ENCODE results near the gene TAS2R60.
"Not testable (repeated sequence)": the region's sequence is repeated elsewhere in the genome, so short reads cannot be mapped to it uniquely, and the experiment has no call there.

TAS2R60 gene

DNA sequence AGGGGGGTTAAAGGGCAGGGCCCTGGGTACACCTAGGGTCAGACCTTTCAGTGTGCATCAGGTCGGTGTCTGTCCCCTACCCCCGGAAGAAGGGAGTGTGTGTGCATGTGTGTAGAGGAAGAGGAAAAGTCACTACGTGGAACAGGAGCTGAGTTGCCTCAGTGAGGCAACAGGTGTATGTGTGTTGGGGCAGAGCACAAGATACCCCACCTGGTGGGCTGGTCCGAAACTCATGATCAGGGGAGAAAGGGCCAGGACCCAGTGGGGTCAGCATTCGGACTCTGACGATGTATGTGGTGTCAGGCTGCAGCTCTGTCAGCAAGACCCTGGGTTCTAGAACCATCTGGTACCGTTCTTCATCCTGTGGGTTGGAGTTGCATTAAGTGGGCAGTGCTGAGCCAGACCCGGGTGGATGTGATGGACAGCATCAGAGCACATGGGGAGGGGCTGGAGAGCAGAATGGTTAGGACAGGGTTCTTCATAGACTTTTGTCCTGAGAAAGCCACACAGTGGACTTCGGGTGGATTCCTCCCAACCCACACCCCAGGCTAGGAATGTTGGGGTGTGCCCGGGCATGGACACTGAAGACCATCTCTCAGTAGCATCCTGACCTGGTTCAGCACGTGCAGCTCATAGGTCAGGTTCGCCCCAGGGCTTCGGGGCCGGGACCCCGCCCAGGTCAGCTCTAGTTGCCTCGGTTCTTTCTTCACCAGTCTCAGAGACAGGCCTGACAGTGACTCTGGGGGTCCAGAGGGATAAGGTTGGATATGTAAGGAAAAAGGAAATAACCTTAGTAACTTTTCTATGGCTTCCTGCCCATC is 45.3 kb upstream of the TAS2R60 start:
- H3K4me3 ChIP-seq (ENCODE audit: low read depth, low read length), result no peak overlapping the region
- TF ChIP-seq, protein P1, sequence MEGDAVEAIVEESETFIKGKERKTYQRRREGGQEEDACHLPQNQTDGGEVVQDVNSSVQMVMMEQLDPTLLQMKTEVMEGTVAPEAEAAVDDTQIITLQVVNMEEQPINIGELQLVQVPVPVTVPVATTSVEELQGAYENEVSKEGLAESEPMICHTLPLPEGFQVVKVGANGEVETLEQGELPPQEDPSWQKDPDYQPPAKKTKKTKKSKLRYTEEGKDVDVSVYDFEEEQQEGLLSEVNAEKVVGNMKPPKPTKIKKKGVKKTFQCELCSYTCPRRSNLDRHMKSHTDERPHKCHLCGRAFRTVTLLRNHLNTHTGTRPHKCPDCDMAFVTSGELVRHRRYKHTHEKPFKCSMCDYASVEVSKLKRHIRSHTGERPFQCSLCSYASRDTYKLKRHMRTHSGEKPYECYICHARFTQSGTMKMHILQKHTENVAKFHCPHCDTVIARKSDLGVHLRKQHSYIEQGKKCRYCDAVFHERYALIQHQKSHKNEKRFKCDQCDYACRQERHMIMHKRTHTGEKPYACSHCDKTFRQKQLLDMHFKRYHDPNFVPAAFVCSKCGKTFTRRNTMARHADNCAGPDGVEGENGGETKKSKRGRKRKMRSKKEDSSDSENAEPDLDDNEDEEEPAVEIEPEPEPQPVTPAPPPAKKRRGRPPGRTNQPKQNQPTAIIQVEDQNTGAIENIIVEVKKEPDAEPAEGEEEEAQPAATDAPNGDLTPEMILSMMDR (IDR thresholded peaks at IDR 0.05; ENCODE audit: borderline replicate concordance, insufficient read depth, low read depth, low read length), result no peak

DNA sequence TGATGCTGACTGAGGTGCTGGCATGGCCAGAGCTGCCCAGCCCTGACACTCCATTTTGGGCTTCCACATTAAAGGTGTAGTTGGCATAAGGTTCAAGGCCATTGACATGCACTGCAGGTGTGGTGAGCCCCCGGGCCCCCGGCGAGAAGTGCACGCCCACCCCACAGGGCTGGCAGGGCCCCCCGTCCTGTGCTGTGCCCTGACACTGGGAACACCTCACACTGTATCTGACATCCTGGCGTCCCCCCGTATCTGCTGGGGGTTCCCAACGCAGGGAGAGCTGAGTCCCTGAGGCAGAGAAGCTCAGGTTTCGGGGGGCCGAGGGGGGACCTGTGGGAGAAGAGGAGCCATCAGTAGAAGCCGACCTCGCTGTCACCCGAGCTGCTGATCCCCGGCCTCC is 44.6 kb upstream of the TAS2R60 start:
- TF ChIP-seq, protein P1 (IDR thresholded peaks at IDR 0.05; ENCODE audit: borderline replicate concordance, insufficient read depth, low read depth, low read length), result no peak

DNA sequence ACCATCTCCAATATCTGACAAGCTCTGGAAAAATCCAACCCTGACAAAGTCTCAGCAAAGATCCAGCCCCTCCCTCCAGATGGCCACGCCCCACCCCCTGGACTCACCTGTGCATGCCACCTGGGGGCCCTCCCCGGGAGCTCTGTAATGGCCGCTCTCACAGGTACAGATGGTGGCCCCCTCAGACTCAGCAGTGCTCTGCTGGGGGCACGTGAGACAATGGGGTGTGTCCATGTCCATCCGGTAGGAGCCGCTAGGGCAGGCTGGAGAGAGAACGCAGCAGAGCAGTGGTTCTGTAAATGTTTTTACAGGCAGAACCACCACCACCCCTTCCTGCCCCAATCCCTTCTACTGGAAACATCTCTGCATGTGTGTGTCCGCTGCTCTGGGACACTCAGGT is 44.1 kb upstream of the TAS2R60 start:
- no peak overlapping the region for H3K4me3 ChIP-seq (ENCODE audit: low read depth, low read length)
- TF ChIP-seq, protein P1 (IDR thresholded peaks at IDR 0.05; ENCODE audit: borderline replicate concordance, insufficient read depth, low read depth, low read length), result no peak

More for the DNA sequence above, 44.6 kb upstream of the TAS2R60 start:
- no peak overlapping the region for H3K4me3 ChIP-seq (ENCODE audit: low read depth, low read length)

DNA sequence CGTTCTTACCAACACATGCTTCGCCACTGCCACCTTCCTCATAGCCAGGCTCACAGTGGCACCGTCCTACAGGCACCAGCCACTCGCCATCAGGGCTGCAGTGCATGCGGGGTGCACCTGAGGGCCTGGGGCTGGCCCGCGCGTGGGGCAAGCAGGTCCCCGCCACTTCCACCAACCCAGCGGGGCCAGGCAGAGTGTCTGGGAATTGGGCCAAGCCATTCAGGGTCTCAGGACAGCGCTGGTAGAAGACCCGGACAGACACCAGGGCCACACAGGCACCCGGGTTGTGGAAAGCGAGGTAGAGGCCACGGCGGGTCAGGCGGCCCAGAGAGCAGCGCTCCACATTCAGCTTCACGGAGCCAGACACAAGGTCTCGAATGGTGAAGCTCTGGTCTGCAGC is 43.6 kb upstream of the TAS2R60 start:
- TF ChIP-seq, protein P1 (IDR thresholded peaks at IDR 0.05; ENCODE audit: borderline replicate concordance, insufficient read depth, low read depth, low read length), result no peak
- H3K4me3 ChIP-seq (ENCODE audit: low read depth, low read length), result no peak overlapping the region

DNA sequence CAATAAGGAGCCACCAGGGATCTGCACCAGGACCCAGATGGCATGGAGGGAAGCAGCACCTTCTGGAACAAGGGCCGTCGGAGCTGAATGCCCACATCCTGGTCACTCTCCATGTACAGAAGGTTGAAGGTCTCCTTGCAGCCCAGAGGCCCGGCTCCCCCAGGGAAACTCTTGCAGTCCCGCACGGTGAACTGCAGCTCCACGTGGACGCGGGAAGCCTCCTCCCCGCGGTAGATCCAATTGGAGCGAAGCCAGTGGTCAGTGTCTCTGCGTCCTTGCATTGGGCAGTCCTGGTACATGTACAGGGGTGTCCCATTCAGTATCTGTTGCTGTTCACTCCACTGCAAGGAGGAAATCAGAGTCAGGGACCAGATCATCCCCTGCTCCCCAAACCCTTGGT is 42.0 kb upstream of the TAS2R60 start:
- TF ChIP-seq, protein P1 (IDR thresholded peaks at IDR 0.05; ENCODE audit: borderline replicate concordance, insufficient read depth, low read depth, low read length), result no peak
- no peak overlapping the region for H3K4me3 ChIP-seq (ENCODE audit: low read depth, low read length)

DNA sequence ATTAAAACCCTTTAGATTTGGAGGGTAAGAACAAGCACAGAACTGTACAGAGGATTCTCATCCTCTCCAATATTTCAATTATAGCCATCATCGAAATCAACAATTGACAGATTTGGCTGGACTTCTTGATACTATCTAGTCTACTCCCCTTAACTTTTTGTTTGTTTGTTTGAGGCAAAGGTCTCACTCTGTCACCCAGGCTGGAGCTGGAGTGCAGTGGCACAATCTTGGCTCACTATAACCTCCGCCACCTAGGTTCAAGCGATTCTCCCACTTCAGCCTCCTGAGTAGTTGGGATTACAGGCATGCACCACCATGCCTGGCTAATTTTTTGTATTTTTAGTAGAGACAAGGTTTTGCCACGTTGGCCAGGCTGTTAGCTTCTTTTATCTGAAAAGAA is 41.0 kb upstream of the TAS2R60 start:
- H3K4me3 ChIP-seq (ENCODE audit: low read depth, low read length), result not testable (repeated sequence)

DNA sequence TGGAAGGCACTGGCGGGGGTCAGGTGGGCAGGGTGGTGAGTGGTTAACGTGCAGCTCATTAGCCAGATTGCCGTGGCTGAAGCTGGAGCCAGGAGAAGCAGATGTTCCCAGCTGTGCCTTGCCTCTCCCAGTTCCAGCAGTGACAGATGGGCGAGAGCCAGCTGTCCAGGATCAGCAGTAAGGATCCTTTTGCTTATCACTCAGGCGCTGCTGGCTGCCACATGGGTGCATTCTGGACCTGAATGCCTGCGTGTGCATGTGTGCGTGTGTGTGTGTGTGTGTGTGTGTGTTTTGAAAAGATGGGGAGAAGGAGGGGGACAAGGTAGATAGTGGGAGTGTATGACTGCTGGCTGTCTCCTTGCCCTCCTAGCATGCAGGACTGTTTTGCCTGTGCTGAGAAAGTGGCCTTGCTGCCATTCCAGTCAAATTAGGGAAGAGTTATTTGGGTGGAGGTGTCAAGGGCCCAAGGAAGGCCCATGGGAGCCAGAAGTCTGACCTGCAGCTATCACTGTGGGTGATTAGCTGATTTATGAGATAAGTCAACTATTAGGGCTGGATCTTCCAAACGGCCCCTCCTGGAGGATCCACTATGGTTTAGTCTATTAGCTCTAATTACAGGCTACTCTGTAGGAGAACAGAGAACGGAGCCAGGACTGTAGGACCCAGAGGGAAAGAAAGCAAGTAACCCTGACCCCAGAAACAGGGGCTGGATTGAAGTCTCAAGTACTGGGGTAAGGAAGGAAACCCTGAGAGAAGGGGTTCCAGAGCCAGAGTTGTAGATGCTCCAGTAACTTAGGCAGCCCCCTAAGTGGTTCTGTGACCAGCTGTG is 37.9 kb upstream of the TAS2R60 start:
- TF ChIP-seq, protein P1 (IDR thresholded peaks at IDR 0.05; ENCODE audit: borderline replicate concordance, insufficient read depth, low read depth, low read length), result no peak
- no peak overlapping the region for H3K4me3 ChIP-seq (ENCODE audit: low read depth, low read length)

All from GM12875 (cell line).